HEK293T (cell line): ENCODE measurements around the gene BGN.

Experiments used
- CTCF ChIA-PET: fragments of 350-600 bp; formaldehyde crosslinking; extraction: SDS; loops from one replicate; lab custom pipeline; 2021; ENCODE audit warnings: antibody characterized with exemption, inconsistent platforms; lab: Yijun Ruan, JAX
- POLR2A ChIA-PET: fragments of 350-600 bp; formaldehyde crosslinking; extraction: SDS; loops from one replicate; lab custom pipeline; 2020; ENCODE audit warnings: antibody characterized with exemption, inconsistent platforms; lab: Yijun Ruan, JAX
- DNase-seq: peaks from one replicate; pipeline ENCODE4 v3.0.0; 2012; ENCODE audit warnings: mixed read lengths; ENCODE audit errors: extremely low spot score
- ARNT ChIP-seq: fragments of 450-650 bp; IDR thresholded peaks from 2 replicates; pipeline ENCODE4 v1.6.1; 2017; ENCODE audit warnings: mild to moderate bottlenecking
- BHLHE40 ChIP-seq: fragments of 450-650 bp; IDR thresholded peaks from 2 replicates; pipeline ENCODE4 v1.6.1; 2016; ENCODE audit warnings: mild to moderate bottlenecking, moderate library complexity, borderline replicate concordance
- CTBP1 ChIP-seq: fragments of 450-650 bp; IDR thresholded peaks from 2 replicates; pipeline ENCODE4 v1.6.1; 2016; ENCODE audit warnings: borderline replicate concordance
- ELF4 ChIP-seq: fragments of 450-650 bp; IDR thresholded peaks from 2 replicates; pipeline ENCODE4 v1.6.1; 2017; ENCODE audit warnings: antibody characterized with exemption
- FOXA1 ChIP-seq: fragments of 450-650 bp; IDR thresholded peaks from 2 replicates; pipeline ENCODE4 v1.6.1; 2016; ENCODE audit warnings: mild to moderate bottlenecking
- FOXK2 ChIP-seq: fragments of 450-650 bp; IDR thresholded peaks from 2 replicates; pipeline ENCODE4 v1.6.1; 2016; ENCODE audit warnings: mild to moderate bottlenecking
- FOXM1 ChIP-seq: fragments of 450-650 bp; IDR thresholded peaks from 2 replicates; pipeline ENCODE4 v1.6.1; 2017; ENCODE audit warnings: mild to moderate bottlenecking, borderline replicate concordance
- HDGF ChIP-seq: fragments of 450-650 bp; IDR thresholded peaks from 2 replicates; pipeline ENCODE4 v1.6.1; 2017; ENCODE audit warnings: antibody characterized with exemption, borderline replicate concordance
- L3MBTL2 ChIP-seq: fragments of 450-650 bp; conservative IDR thresholded peaks from 2 replicates; pipeline ENCODE4 v1.6.1; 2016; ENCODE audit warnings: mild to moderate bottlenecking
- LEF1 ChIP-seq: fragments of 450-650 bp; IDR thresholded peaks from 2 replicates; pipeline ENCODE4 v1.6.1; 2017; ENCODE audit warnings: mild to moderate bottlenecking, borderline replicate concordance
- NFRKB ChIP-seq: fragments of 450-650 bp; IDR thresholded peaks from 2 replicates; pipeline ENCODE4 v1.6.1; 2016; ENCODE audit warnings: mild to moderate bottlenecking, moderate library complexity
- SP1 ChIP-seq: fragments of 450-650 bp; IDR thresholded peaks from 2 replicates; pipeline ENCODE4 v1.6.1; 2017
- SUZ12 ChIP-seq: fragments of 450-650 bp; IDR thresholded peaks from 2 replicates; pipeline ENCODE4 v1.6.1; 2016; ENCODE audit warnings: mild to moderate bottlenecking
- TARDBP ChIP-seq: fragments of 450-650 bp; IDR thresholded peaks from 2 replicates; pipeline ENCODE4 v1.6.1; 2016
- ZNF384 ChIP-seq: fragments of 450-650 bp; IDR thresholded peaks from 2 replicates; pipeline ENCODE4 v1.6.1; 2016
- TF ChIP-seq, protein P1 (sequence below): fragments of 450-650 bp; IDR thresholded peaks from 2 replicates; pipeline ENCODE4 v1.6.1; 2016

Gene BGN

DNA sequence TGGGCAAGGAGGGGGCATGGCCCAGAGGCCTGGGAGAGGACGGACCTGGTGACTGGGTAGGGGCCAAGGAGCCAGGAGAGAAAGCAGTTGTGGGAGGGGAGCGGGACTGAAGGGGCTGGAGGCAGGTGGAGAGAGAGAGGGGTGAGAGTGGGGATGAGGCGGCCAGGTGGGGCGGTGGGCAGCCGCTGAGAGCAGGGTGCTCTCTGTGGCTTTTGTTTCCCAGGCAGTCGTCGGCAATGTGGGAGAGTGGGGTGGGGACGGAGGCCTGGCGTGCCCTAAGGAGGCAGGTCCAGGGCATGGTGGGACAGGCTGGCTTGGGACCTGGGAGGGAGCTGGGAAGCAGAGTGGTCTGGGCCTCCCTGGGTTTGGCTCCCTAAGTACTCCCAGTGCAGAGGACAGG lies 19.5 kb downstream of the BGN start:
- TF ChIP-seq SUZ12 = no peak
- no peak for TF ChIP-seq FOXK2
- no peak for TF ChIP-seq L3MBTL2
- no peak for TF ChIP-seq NFRKB
- no peak for TF ChIP-seq CTBP1
- no peak for TF ChIP-seq TARDBP
- TF ChIP-seq LEF1 = no peak
- TF ChIP-seq ZNF384 = no peak
- no peak for TF ChIP-seq BHLHE40
- no peak for TF ChIP-seq SP1
- TF ChIP-seq ELF4 = no peak
- TF ChIP-seq FOXA1 = no peak
- TF ChIP-seq ARNT = no peak
- ChIA-PET CTCF (interaction anchor here (1.6 kb wide), 1 partner anchor 13 kb away, joined by 4 read pairs; no protein-coding TSS in a partner anchor), POLR2A (no interaction called here)
- DNase-seq = no peak

DNA sequence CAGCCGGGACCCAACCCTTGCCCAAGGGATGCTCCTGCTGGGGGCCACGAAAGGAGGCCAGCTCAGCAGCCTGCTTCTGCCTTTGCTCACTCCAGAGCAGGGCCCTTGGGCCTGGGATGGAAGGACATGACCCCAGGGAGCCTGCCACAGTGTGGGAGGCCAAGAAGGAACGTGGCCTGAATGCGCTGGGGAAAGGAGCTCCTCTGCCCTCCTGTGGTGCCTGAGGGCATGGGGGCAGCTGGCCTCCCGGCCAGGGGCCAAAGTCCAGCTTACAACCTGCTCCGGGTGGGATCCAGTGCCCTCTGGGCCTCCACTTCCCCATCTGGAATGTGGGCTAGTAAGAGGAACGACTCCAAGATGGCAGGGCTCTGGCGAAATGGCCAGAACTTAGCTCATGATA lies 20.7 kb downstream of the BGN start:
- ChIA-PET CTCF (interaction anchor here (1.2 to 1.6 kb wide), 3 partner anchors 9 to 24 kb away, joined by 3 to 6 read pairs (median 4); no protein-coding TSS in a partner anchor), POLR2A (no interaction called here)
- TF ChIP-seq TARDBP = no peak
- no peak for TF ChIP-seq CTBP1
- no peak for TF ChIP-seq FOXA1
- TF ChIP-seq L3MBTL2 = no peak
- no peak for TF ChIP-seq NFRKB
- TF ChIP-seq LEF1 = no peak
- no peak for TF ChIP-seq ARNT
- no peak for TF ChIP-seq FOXM1
- DNase-seq = no peak

GRCh38 chrX:153516073-153516472 lies 21.3 kb downstream of the BGN start:
- CTCF ChIA-PET = interaction anchor here (1.2 to 1.6 kb wide), 3 partner anchors 9 to 23 kb away, joined by 3 to 6 read pairs (median 4); no protein-coding TSS in a partner anchor
- POLR2A ChIA-PET = no interaction called here
- no peak for TF ChIP-seq BHLHE40
- no peak for TF ChIP-seq LEF1
- TF ChIP-seq SUZ12 = no peak
- TF ChIP-seq, protein P1, sequence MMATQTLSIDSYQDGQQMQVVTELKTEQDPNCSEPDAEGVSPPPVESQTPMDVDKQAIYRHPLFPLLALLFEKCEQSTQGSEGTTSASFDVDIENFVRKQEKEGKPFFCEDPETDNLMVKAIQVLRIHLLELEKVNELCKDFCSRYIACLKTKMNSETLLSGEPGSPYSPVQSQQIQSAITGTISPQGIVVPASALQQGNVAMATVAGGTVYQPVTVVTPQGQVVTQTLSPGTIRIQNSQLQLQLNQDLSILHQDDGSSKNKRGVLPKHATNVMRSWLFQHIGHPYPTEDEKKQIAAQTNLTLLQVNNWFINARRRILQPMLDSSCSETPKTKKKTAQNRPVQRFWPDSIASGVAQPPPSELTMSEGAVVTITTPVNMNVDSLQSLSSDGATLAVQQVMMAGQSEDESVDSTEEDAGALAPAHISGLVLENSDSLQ = no peak
- TF ChIP-seq NFRKB = no peak
- TF ChIP-seq ZNF384 = no peak
- no peak for TF ChIP-seq SP1
- DNase-seq = no peak

- CTCF ChIA-PET = no interaction called here
- POLR2A ChIA-PET = no interaction called here
Measured at GRCh38 chrX:153517423-153517822, 22.6 kb downstream of the BGN start, which contains the start of gene ATP2B3. Gene ATP2B3 (plus strand): TSS chrX:153517642. CDS start chrX:153536248, 18,606 bp downstream.

DNA sequence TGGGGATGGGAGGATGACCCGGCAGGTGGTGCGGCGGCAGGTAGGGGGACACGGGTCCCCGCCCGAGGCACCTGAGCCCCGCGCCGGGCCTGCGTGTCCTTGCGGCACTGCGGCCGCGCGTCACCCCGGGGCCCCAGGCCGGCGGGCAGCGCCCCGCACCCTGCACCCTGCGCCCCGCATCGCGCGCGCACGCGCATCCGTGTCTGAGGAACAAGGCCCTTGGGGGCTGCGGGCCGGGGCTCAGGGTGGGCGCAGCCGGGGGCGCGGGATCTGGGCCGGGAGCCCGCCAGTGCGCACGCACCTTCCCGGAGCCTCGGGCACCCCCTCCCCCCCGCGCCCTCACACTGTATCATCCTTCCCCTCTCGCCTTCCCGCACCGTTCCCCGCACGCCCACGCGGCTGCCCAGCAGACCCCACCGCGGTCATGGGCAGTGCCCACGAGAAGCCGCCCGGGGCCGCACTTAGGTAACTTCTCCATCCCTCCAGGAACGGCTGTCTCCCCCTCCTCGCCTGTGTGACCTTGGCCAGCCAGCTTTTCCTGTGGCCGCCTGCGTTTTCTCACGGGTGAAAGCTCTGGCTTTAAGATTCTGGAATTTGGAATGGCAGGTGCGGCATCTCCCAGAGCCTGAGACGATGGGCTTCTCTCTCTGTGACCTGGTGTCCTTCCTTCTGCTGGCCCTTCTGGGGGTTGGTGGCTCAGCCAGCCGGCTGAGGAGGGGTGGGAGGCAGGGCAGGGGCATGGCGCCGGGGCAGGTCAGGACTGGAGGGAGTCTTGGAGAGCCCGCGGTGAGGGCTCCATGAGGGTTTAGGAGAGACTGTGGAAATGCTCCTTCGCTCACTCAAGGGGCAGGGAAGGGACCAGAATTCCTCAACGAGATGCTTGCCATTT lies 23.4 kb downstream of the BGN start:
- no peak for DNase-seq
- POLR2A ChIA-PET = no interaction called here
- CTCF ChIA-PET = no interaction called here
- TF ChIP-seq ELF4 (no peak), BHLHE40 (no peak), ZNF384 (no peak), FOXM1 (no peak), ARNT (no peak), HDGF (no peak), FOXA1 (no peak), SUZ12 (no peak), NFRKB (no peak)

More at GRCh38 chrX:153517423-153517822, 22.6 kb downstream of the BGN start, which contains the start of gene ATP2B3:
- DNase-seq = no peak
- TF ChIP-seq, protein P1 = no peak
- TF ChIP-seq NFRKB (no peak), FOXK2 (no peak), L3MBTL2 (no peak), CTBP1 (no peak), SUZ12 (no peak), BHLHE40 (no peak), HDGF (no peak), ELF4 (no peak), LEF1 (no peak), ARNT (no peak), FOXM1 (no peak), TARDBP (no peak), FOXA1 (no peak), ZNF384 (no peak), SP1 (no peak)

DNA sequence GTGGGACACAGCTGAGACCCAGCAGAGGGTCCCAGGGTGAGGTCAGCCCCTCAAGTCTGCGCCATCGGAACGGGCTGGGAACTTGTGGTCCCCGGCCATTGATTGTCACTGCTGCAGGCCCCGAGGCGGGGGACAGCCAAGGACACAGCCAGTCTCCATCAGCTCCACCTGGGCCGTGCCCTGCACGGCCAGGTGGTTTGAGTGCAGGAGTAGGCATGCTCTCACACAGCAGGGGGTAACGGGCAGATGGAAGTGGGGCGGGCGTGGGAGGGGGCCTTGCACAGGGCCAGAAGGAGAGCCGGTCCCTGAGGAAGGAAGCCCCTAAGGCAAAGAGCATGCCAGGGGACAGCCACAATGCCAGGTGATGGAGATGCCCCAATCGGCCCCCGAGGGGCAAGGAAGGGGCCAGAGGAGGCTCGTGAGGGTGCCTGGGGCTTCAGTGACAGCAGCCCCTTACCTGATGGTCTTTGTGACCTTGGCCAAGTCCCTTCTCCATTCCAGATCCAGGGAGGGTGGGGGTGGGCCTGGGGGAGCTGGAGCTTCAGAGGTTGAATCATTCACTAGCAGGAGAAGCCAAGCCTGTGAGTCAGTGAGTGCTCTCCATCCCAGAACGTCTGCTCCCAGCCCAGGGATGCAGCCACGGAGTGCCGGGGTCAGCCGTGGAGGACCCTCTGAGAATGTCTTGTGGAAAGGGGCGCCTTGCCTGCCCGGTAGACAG lies 24.9 kb downstream of the BGN start:
- CTCF ChIA-PET = no interaction called here
- TF ChIP-seq SP1 = no peak
- TF ChIP-seq L3MBTL2 = no peak
- no peak for TF ChIP-seq FOXK2
- TF ChIP-seq BHLHE40 = no peak
- TF ChIP-seq, protein P1 = no peak
- no peak for TF ChIP-seq SUZ12
- no peak for TF ChIP-seq ARNT
- no peak for TF ChIP-seq TARDBP
- no peak for TF ChIP-seq LEF1
- TF ChIP-seq NFRKB = no peak
- TF ChIP-seq FOXA1 = no peak
- TF ChIP-seq ZNF384 = no peak
- TF ChIP-seq ELF4 = no peak

More for the DNA sequence above, 24.9 kb downstream of the BGN start:
- POLR2A ChIA-PET = no interaction called here
- DNase-seq = no peak
